ENCODE measurements around the gene LRRFIP1.

DNA sequence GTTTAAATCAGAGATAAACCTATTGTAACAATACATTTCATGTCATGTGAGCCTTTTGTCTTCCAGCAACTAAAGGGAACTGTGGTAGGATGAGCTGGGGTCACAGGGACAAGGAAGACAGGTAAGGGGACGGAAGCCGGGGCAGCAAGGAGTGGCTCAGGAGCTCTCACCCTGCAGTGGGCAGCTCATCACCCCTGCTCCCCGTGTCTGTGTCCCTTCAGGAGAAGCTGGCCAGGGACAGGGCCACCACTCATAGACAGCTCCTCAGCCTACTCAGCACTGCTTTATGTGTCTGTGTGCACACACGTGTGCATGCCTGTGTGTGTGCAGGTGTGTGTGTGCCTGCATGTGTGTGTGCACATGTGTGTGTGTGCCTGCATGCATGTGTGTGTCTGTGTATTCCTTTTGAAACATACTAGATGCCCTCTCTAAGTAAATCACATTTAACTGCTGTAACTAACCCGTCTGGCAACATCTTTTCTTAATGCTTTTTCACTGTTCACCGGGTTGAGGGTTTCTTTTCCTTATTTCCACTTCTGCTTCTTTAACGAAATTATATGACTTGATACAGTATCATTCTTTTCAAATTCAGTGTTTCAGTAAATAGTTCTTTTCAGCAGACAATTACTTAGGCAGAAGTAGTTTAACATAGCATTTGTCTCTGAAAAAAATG, 44.2 kb downstream of the LRRFIP1 start:
- TF ChIP-seq, protein P1, sequence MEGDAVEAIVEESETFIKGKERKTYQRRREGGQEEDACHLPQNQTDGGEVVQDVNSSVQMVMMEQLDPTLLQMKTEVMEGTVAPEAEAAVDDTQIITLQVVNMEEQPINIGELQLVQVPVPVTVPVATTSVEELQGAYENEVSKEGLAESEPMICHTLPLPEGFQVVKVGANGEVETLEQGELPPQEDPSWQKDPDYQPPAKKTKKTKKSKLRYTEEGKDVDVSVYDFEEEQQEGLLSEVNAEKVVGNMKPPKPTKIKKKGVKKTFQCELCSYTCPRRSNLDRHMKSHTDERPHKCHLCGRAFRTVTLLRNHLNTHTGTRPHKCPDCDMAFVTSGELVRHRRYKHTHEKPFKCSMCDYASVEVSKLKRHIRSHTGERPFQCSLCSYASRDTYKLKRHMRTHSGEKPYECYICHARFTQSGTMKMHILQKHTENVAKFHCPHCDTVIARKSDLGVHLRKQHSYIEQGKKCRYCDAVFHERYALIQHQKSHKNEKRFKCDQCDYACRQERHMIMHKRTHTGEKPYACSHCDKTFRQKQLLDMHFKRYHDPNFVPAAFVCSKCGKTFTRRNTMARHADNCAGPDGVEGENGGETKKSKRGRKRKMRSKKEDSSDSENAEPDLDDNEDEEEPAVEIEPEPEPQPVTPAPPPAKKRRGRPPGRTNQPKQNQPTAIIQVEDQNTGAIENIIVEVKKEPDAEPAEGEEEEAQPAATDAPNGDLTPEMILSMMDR (IDR thresholded peaks at IDR 0.05): no peak
- TF ChIP-seq EP300 (IDR thresholded peaks at IDR 0.05; ENCODE audit: low read depth): no peak
